ENCODE measurements around the gene CLIC6.
"Not testable (repeated sequence)": the region's sequence is repeated elsewhere in the genome, so short reads cannot be mapped to it uniquely, and the experiment has no call there.

CLIC6 gene

GRCh38 chr21:34661848-34662247 is 6.9 kb upstream of the CLIC6 start:
- no peak for DNase-seq

- DNase-seq = no peak
These were observed 1.0 kb upstream of the CLIC6 start for GRCh38 chr21:34667761-34668160.

GRCh38 chr21:34669149-34669879 is 520 bp downstream of the CLIC6 start:
- DNase-seq = peak; percentile 21

GRCh38 chr21:34669880-34670219 is 1.1 kb downstream of the CLIC6 start:
- DNase-seq = not testable (repeated sequence)

- DNase-seq = no peak
These were observed 1.6 kb downstream of the CLIC6 start for GRCh38 chr21:34670220-34670961.

GRCh38 chr21:34670962-34671348 is 2.2 kb downstream of the CLIC6 start:
- DNase-seq = no peak

GRCh38 chr21:34671462-34671861 is 2.7 kb downstream of the CLIC6 start:
- no peak for DNase-seq

- DNase-seq = no peak
These were observed 3.1 kb downstream of the CLIC6 start for GRCh38 chr21:34671891-34672290.

GRCh38 chr21:34673006-34673405 is 4.2 kb downstream of the CLIC6 start:
- no peak for DNase-seq

GRCh38 chr21:34674468-34674867 is 5.7 kb downstream of the CLIC6 start:
- DNase-seq = no peak

GRCh38 chr21:34675871-34676270 is 7.1 kb downstream of the CLIC6 start:
- no peak for DNase-seq

GRCh38 chr21:34679051-34679450 is 10.3 kb downstream of the CLIC6 start:
- no peak for DNase-seq

- DNase-seq = no peak
These were observed 15.5 kb downstream of the CLIC6 start for GRCh38 chr21:34684174-34684876.

GRCh38 chr21:34687065-34687464 is 18.3 kb downstream of the CLIC6 start:
- DNase-seq = no peak

- no peak for DNase-seq
These were observed 19.0 kb downstream of the CLIC6 start for GRCh38 chr21:34687745-34688144.

GRCh38 chr21:34688145-34688544 is 19.4 kb downstream of the CLIC6 start:
- no peak for DNase-seq

- no peak for DNase-seq
These were observed 19.9 kb downstream of the CLIC6 start for GRCh38 chr21:34688715-34689114.

GRCh38 chr21:34690041-34690792 is 21.4 kb downstream of the CLIC6 start:
- no peak for DNase-seq

GRCh38 chr21:34690793-34691175 is 22.0 kb downstream of the CLIC6 start:
- no peak for DNase-seq

GRCh38 chr21:34691390-34692032 is 22.7 kb downstream of the CLIC6 start:
- DNase-seq = no peak

GRCh38 chr21:34692458-34693020 is 23.7 kb downstream of the CLIC6 start:
- DNase-seq = no peak

GRCh38 chr21:34693192-34693810 is 24.5 kb downstream of the CLIC6 start:
- DNase-seq = peak; percentile 21
